GM12892 (cell line): Measurements from ENCODE around the gene TENM4.

Experiments
- DNase-seq: peaks from one replicate; pipeline ENCODE4 v3.0.0; 2011; ENCODE audit not compliant: insufficient read length
- FAIRE-seq: peaks from 2 replicates; lab custom pipeline; 2011; peaks lifted over from hg19 to GRCh38; lab: Jason Lieb, UNC
- POLR2A ChIP-seq: IDR thresholded peaks from 2 replicates; pipeline ENCODE4 v1.6.1; 2011; ENCODE audit warnings: low read depth, low read length, control low read depth
- POLR2AphosphoS5 ChIP-seq: IDR thresholded peaks from 2 replicates; pipeline ENCODE4 v1.6.1; 2011; ENCODE audit warnings: low read depth, low read length, control low read depth
- TAF1 ChIP-seq: IDR thresholded peaks from 2 replicates; pipeline ENCODE4 v1.6.1; 2011; ENCODE audit warnings: low read depth, mild to moderate bottlenecking, control low read depth, low read length, borderline replicate concordance

Gene TENM4

GRCh38 chr11:79219186-79220045, 221.4 kb downstream of the TENM4 start:
- FAIRE-seq (no peak), DNase-seq (no peak)
- TF ChIP-seq TAF1, result no peak
- TF ChIP-seq POLR2A, result no peak
- TF ChIP-seq POLR2AphosphoS5, result no peak

- FAIRE-seq, result peak; percentile 67
- DNase-seq, result no peak
- TF ChIP-seq POLR2A (no peak), POLR2AphosphoS5 (no peak), TAF1 (no peak)
Observed at GRCh38 chr11:79212741-79213190, 228.1 kb downstream of the TENM4 start.

- no peak for DNase-seq
- TF ChIP-seq POLR2A (no peak), TAF1 (no peak), POLR2AphosphoS5 (no peak)
- FAIRE-seq, result no peak
Observed at GRCh38 chr11:79209540-79210266, 231.1 kb downstream of the TENM4 start.

GRCh38 chr11:79208126-79208525, 232.7 kb downstream of the TENM4 start:
- no peak for FAIRE-seq
- no peak for DNase-seq
- no peak for TF ChIP-seq TAF1
- no peak for TF ChIP-seq POLR2AphosphoS5
- TF ChIP-seq POLR2A, result no peak

- no peak for DNase-seq
- TF ChIP-seq TAF1 (no peak), POLR2AphosphoS5 (no peak), POLR2A (no peak)
- no peak for FAIRE-seq
Observed at GRCh38 chr11:79206951-79207350, 233.9 kb downstream of the TENM4 start.

- DNase-seq, result no peak
- no peak for FAIRE-seq
- no peak for TF ChIP-seq POLR2A
- TF ChIP-seq POLR2AphosphoS5, result no peak
- no peak for TF ChIP-seq TAF1
Observed at GRCh38 chr11:79205786-79206185, 235.0 kb downstream of the TENM4 start.

- FAIRE-seq, result peak; percentile 84
- DNase-seq, result no peak
- TF ChIP-seq POLR2A (no peak), POLR2AphosphoS5 (no peak), TAF1 (no peak)
Observed at GRCh38 chr11:79201677-79202347, 239.0 kb downstream of the TENM4 start.

GRCh38 chr11:79200398-79201070, 240.3 kb downstream of the TENM4 start:
- DNase-seq, result no peak
- TF ChIP-seq POLR2A (no peak), TAF1 (no peak), POLR2AphosphoS5 (no peak)
- FAIRE-seq, result no peak

- DNase-seq, result no peak
- FAIRE-seq, result peak; percentile 21
- no peak for TF ChIP-seq POLR2A
- TF ChIP-seq POLR2AphosphoS5, result no peak
- no peak for TF ChIP-seq TAF1
Observed at GRCh38 chr11:79199729-79200354, 241.0 kb downstream of the TENM4 start.

GRCh38 chr11:79198898-79199250, 242.0 kb downstream of the TENM4 start:
- TF ChIP-seq POLR2A (no peak), TAF1 (no peak), POLR2AphosphoS5 (no peak)
- DNase-seq, result no peak
- FAIRE-seq, result no peak

GRCh38 chr11:79198203-79198897, 242.5 kb downstream of the TENM4 start:
- TF ChIP-seq TAF1, result no peak
- no peak for TF ChIP-seq POLR2AphosphoS5
- no peak for TF ChIP-seq POLR2A
- no peak for FAIRE-seq

GRCh38 chr11:79196950-79197349, 243.9 kb downstream of the TENM4 start:
- no peak for FAIRE-seq
- TF ChIP-seq POLR2AphosphoS5 (no peak), TAF1 (no peak), POLR2A (no peak)

More at GRCh38 chr11:79198203-79198897, 242.5 kb downstream of the TENM4 start:
- no peak for DNase-seq

More at GRCh38 chr11:79196950-79197349, 243.9 kb downstream of the TENM4 start:
- no peak for DNase-seq
